Endothelial cell of umbilical vein (primary cell): ENCODE measurements around the gene SRCIN1. TPM values are rescaled to one million over a fixed set of nuclear protein-coding genes. Genes with fewer than 3 reads are reported as not detected.

Experiments used
- BruUV-seq: library from RNA; stranded (reverse); fragments of 400-500 nt; replicated peaks from 2 replicates; lab custom pipeline; 2021; lab: Mats Ljungman, UMichigan
- CTCF ChIA-PET: fragments of 300-600, 350-600 bp; sonication (Branson Sonifier 250); formaldehyde crosslinking; loops from one replicate; lab custom pipeline; 2021; ENCODE audit warnings: antibody characterized with exemption, inconsistent platforms; lab: Charles Lee
- POLR2A ChIA-PET: fragments of 300-600, 350-600 bp; sonication (Branson Sonifier 250); formaldehyde crosslinking; loops from one replicate; lab custom pipeline; 2021; ENCODE audit warnings: antibody characterized with exemption, inconsistent platforms; lab: Charles Lee
- DNase-seq: peaks from one replicate; pipeline ENCODE4 v3.0.0-alpha.2; 2011; ENCODE audit warnings: low read depth, low spot score
- FAIRE-seq: peaks from 2 replicates; lab custom pipeline; 2011; peaks lifted over from hg19 to GRCh38; lab: Jason Lieb, UNC
- H2AFZ ChIP-seq: 2 replicates; pipeline ENCODE4 v1.6.0; 2012; ENCODE audit warnings: low read depth, low read length, control low read depth, inconsistent platforms
- H3K27ac ChIP-seq: 2 replicates; pipeline ENCODE4 v1.5.1; 2011; ENCODE audit warnings: low read depth, mild to moderate bottlenecking, control low read depth, low read length, moderate library complexity; ENCODE audit not compliant: insufficient read depth
- H3K27me3 ChIP-seq, 2 experiments: 2 replicates each; pipeline versions ENCODE4 v1.6.0 to v1.6.1; 2011; ENCODE audit warnings: low read length in 2 of 2, mixed read lengths in 1 of 2; ENCODE audit not compliant: control insufficient read depth in 2 of 2, insufficient read depth in 2 of 2
- H3K36me3 ChIP-seq, 2 experiments: 2 replicates in 1 of 2; 3 replicates in 1 of 2; pipeline ENCODE4 v1.5.1; 2011; ENCODE audit warnings: low read length in 2 of 2, mild to moderate bottlenecking in 1 of 2, moderate library complexity in 1 of 2; ENCODE audit not compliant: control insufficient read depth in 2 of 2, insufficient read depth in 2 of 2; ENCODE audit errors: extremely low read depth in 1 of 2
- H3K4me1 ChIP-seq: 3 replicates; pipeline ENCODE4 v1.5.1; 2011; ENCODE audit warnings: mild to moderate bottlenecking, low read length; ENCODE audit not compliant: control insufficient read depth, insufficient read depth; ENCODE audit errors: extremely low read depth
- H3K4me2 ChIP-seq: 2 replicates; pipeline ENCODE4 v1.6.1; 2011; ENCODE audit warnings: low read length, control low read depth, mixed read lengths; ENCODE audit not compliant: insufficient read depth
- H3K4me3 ChIP-seq, 3 experiments: fragments of 200-600 bp in 1 of 3; sonication (generic), shearing (Covaris generic) in 1 of 3; replicated peaks in 1 of 3; 2 replicates each; pipeline ENCODE4 v1.5.1; 2011 to 2016; ENCODE audit warnings: control low read depth in 3 of 3, low read length in 3 of 3, mild to moderate bottlenecking in 2 of 3, inconsistent platforms in 1 of 3, low read depth in 1 of 3, moderate library complexity in 1 of 3; ENCODE audit not compliant: insufficient read depth in 1 of 3
- H3K79me2 ChIP-seq: 2 replicates; pipeline ENCODE4 v1.6.0; 2012; ENCODE audit warnings: low read length, inconsistent platforms; ENCODE audit not compliant: control insufficient read depth, insufficient read depth
- H3K9ac ChIP-seq: replicated peaks from 2 replicates; pipeline ENCODE3; 2011; ENCODE audit warnings: low read length, control low read depth; ENCODE audit not compliant: insufficient read depth; ENCODE audit errors: extremely low read depth
- H3K9me1 ChIP-seq: replicated peaks from 3 replicates; pipeline ENCODE4 v1.6.0; 2011; ENCODE audit warnings: mild to moderate bottlenecking, low read length; ENCODE audit not compliant: control insufficient read depth, insufficient read depth; ENCODE audit errors: extremely low read depth
- H3K9me3 ChIP-seq: replicated peaks from 2 replicates; pipeline ENCODE4 v1.5.1; 2012; ENCODE audit warnings: low read length, inconsistent platforms; ENCODE audit not compliant: control insufficient read depth, insufficient read depth
- H4K20me1 ChIP-seq: replicated peaks from 2 replicates; pipeline ENCODE3; 2011; ENCODE audit warnings: mild to moderate bottlenecking, low read length; ENCODE audit not compliant: control insufficient read depth, insufficient read depth; ENCODE audit errors: extremely low read depth
- CTCF ChIP-seq, 2 donors: IDR thresholded peaks; 1 replicate in 1 of 2; 2 replicates in 1 of 2; pipeline ENCODE4 v1.5.1; 2011; ENCODE audit warnings: low read length in 2 of 2, mild to moderate bottlenecking in 2 of 2, moderate library complexity in 2 of 2, control low read depth in 1 of 2, inconsistent platforms in 1 of 2, low read depth in 1 of 2; ENCODE audit not compliant: insufficient read depth in 1 of 2; ENCODE audit errors: extremely low read depth in 1 of 2
- EZH2 ChIP-seq: IDR thresholded peaks from 2 replicates; pipeline ENCODE4 v1.6.1; 2012; ENCODE audit warnings: borderline replicate concordance, low read depth, mild to moderate bottlenecking, moderate library complexity, low read length, inconsistent platforms; ENCODE audit not compliant: severe bottlenecking
- FOS ChIP-seq: IDR thresholded peaks from 2 replicates; pipeline ENCODE4 v1.6.1; 2011; ENCODE audit warnings: mild to moderate bottlenecking, low read length, moderate library complexity, borderline replicate concordance; ENCODE audit not compliant: insufficient read depth
- GATA2 ChIP-seq: IDR thresholded peaks from 2 replicates; pipeline ENCODE4 v1.7.0; 2011; ENCODE audit warnings: low read depth, mild to moderate bottlenecking, moderate library complexity, mixed read lengths, low read length; ENCODE audit not compliant: insufficient read length, insufficient read depth
- JUN ChIP-seq: IDR thresholded peaks from 2 replicates; pipeline ENCODE4 v1.6.1; 2011; ENCODE audit warnings: borderline replicate concordance, low read depth; ENCODE audit not compliant: insufficient read length, insufficient read depth
- MAX ChIP-seq: IDR thresholded peaks from 2 replicates; pipeline ENCODE4 v1.6.1; 2011; ENCODE audit not compliant: insufficient read depth, insufficient read length
- MYC ChIP-seq: IDR thresholded peaks from one replicate; pipeline ENCODE4 v1.6.1; 2011; ENCODE audit warnings: mild to moderate bottlenecking, low read depth, low read length
- POLR2A ChIP-seq: IDR thresholded peaks from 2 replicates; pipeline ENCODE4 v1.6.1; 2012; ENCODE audit warnings: low read depth, mild to moderate bottlenecking, control low read depth, low read length
- POLR2AphosphoS5 ChIP-seq: IDR thresholded peaks from 2 replicates; pipeline ENCODE4 v1.6.1; 2012; ENCODE audit warnings: low read depth, mild to moderate bottlenecking, control low read depth, low read length, moderate library complexity; ENCODE audit not compliant: insufficient read depth
- dilution Hi-C: fragments of 300-500 bp; cut with MboI; formaldehyde crosslinking; loops from one replicate; pipeline ENCODE4 v1.15.0; 2019; ENCODE audit warnings: low sequenced_read_pairs; ENCODE audit not compliant: extremely low pct_ligation_motif_present
- intact Hi-C: fragments of 100-400 bp; cut with micrococcal nuclease; formaldehyde crosslinking; loops from one replicate; pipeline ENCODE4 v1.10.0; 2022
- polyA plus RNA-seq, 4 experiments: library from polyadenylated mRNA; depleted of rRNA in 3 of 4; stranded (reverse) in 3 of 4; unstranded in 1 of 4; fragments of >200 nt; gene quantifications; 2 replicates each; pipeline versions ENCODE4 v1.2.1 to v1.2.3, GENCODE V29; 2011 to 2012; ENCODE audit warnings: missing spikeins in 1 of 4
- total RNA-seq: library from RNA; stranded (reverse); gene quantifications from 2 replicates; pipeline ENCODE4 v1.2.3, GENCODE V29; 2021

SRCIN1 gene
- total and polyA plus RNA-seq, 2 donors (not counting 3 experiments of a cell fraction or from before 2014, with no cell fraction given): 0.15 to 0.35 TPM

- no peak overlapping the region for H2AFZ ChIP-seq
- peaks cover 28 to 39% of the 10 kb centered on the region in 2 experiments for H3K27me3 ChIP-seq
These were observed 1.2 kb upstream of the SRCIN1 start for GRCh38 chr17:38606646-38607611.

GRCh38 chr17:38605411-38605840 is 326 bp downstream of the SRCIN1 start:
- BruUV-seq: no TSS peak
- Histone ChIP-seq H3K4me3 (peak overlapping the region in 1 of 3 experiments; percentile 41), H3K27me3 (peaks cover 28 to 35% of the 10 kb centered on the region in 2 experiments), H3K9ac (no peak overlapping the region), H3K9me1 (no peaks in the 10 kb centered on the region), H3K36me3 (no peaks in the 10 kb centered on the region), H3K9me3 (no peaks in the 10 kb centered on the region), H3K27ac (no peak overlapping the region), H3K4me2 (no peak overlapping the region), H4K20me1 (no peaks in the 10 kb centered on the region), H2AFZ (peak overlapping the region; percentile 57), H3K79me2 (no peaks in the 10 kb centered on the region), H3K4me1 (no peaks in the 10 kb centered on the region)
- TF ChIP-seq MAX (no peak), FOS (no peak), CTCF (IDR thresholded peaks at IDR 0.05; ENCODE audit: extremely low read depth in 1 of 2, insufficient read depth in 1 of 2, low read depth in 1 of 2, low read length in 2 of 2) (no peak), POLR2AphosphoS5 (no peak), POLR2A (no peak), GATA2 (no peak), JUN (no peak), MYC (no peak), EZH2 (no peak)
- POLR2A ChIA-PET: no interaction called here
- CTCF ChIA-PET: interaction anchor here (0.8 to 4.4 kb wide), 5 partner anchors 12 to 62 kb away, joined by 3 to 31 read pairs (median 3); no protein-coding TSS in a partner anchor
- intact Hi-C loops (loop anchor here (5.0 kb wide), 1 partner anchor 62 kb away; no protein-coding TSS in a partner anchor), dilution Hi-C loops (no loop called here)
- no peak for DNase-seq
- FAIRE-seq: no peak

More at GRCh38 chr17:38606646-38607611, 1.2 kb upstream of the SRCIN1 start:
- H3K4me2 ChIP-seq: no peak overlapping the region
- intact Hi-C loops: loop anchor here (5.0 kb wide), 1 partner anchor 60 kb away; no protein-coding TSS in a partner anchor
- no peaks in the 10 kb centered on the region for H3K9me3 ChIP-seq
- no TSS peak for BruUV-seq
- CTCF ChIA-PET: interaction anchor here (0.9 to 4.5 kb wide), 4 partner anchors 13 to 61 kb away, joined by 3 to 19 read pairs (median 4); no protein-coding TSS in a partner anchor
- TF ChIP-seq MAX: no peak
- TF ChIP-seq EZH2: peak; percentile 42
- no peak for TF ChIP-seq JUN
- no peaks in the 10 kb centered on the region for H3K36me3 ChIP-seq
- no peaks in the 10 kb centered on the region for H3K79me2 ChIP-seq
- FAIRE-seq (no peak), DNase-seq (no peak)
- no peaks in the 10 kb centered on the region for H3K4me1 ChIP-seq
- no peaks in the 10 kb centered on the region for H3K9me1 ChIP-seq
- POLR2A ChIA-PET: no interaction called here
- dilution Hi-C loops: no loop called here
- H3K27ac ChIP-seq: no peak overlapping the region
- no peak overlapping the region for H3K9ac ChIP-seq
- no peak overlapping the region for H3K4me3 ChIP-seq
- no peaks in the 10 kb centered on the region for H4K20me1 ChIP-seq
